Cardiac fibroblast (primary cell): ENCODE measurements around the gene LRGUK.

ENCODE experiments used
- DNase-seq, 2 donors: peaks; one replicate each; pipeline versions ENCODE4 v3.0.0 to v3.0.0-alpha.2; 2010; ENCODE audit warnings: low read depth in 2 of 2
- H3K4me3 ChIP-seq, 2 donors: replicated peaks in 1 of 2; 1 replicate in 1 of 2; 2 replicates in 1 of 2; pipeline ENCODE4 v1.5.1; 2011; ENCODE audit warnings: low read depth in 2 of 2, low read length in 2 of 2, mild to moderate bottlenecking in 2 of 2, moderate library complexity in 1 of 2
- CTCF ChIP-seq: IDR thresholded peaks from one replicate; pipeline ENCODE4 v1.5.1; 2011; ENCODE audit warnings: low read depth, mild to moderate bottlenecking, low read length, inconsistent platforms

Gene LRGUK

DNA sequence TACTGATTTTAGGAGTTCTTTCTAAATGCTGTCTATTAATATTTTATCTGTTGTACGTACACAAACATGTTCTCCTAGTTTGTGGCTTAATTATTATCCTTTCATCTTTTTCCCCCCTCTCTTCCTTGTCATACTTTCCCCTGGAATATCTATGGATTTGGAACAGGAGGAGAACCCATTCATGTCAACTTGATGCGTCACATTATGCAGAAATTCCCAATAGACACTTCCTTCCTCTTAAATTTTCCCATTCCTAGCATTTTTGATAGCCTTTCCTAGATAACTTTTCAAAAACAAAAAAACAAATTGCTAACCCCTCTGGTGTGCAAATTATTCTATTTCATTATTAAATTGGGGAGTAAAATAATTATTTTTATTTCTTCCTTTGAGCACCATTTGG is 153.4 kb downstream of the LRGUK start:
- no peak overlapping the region for H3K4me3 ChIP-seq
- no peak for TF ChIP-seq CTCF
- DNase-seq = no peak

DNA sequence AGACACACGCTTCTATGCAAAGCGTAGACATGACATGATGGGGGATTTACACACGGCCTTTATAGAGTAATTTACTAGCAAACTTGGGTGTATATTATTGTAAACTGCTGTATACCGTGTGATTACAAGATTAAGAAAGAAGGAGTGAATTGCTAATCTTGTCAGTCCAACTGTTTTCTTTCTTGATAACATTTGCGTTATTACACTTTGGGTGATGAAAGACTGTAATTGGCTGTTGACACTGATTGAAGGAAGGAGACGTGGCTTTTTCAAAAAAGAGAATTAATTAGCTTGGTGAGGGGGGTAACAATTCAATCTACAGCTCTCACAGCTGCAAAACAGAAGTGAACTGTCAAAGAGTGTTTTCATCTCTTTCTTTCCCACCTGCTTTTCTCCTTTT is 156.9 kb downstream of the LRGUK start:
- no peak overlapping the region for H3K4me3 ChIP-seq
- DNase-seq = no peak
- no peak for TF ChIP-seq CTCF

DNA sequence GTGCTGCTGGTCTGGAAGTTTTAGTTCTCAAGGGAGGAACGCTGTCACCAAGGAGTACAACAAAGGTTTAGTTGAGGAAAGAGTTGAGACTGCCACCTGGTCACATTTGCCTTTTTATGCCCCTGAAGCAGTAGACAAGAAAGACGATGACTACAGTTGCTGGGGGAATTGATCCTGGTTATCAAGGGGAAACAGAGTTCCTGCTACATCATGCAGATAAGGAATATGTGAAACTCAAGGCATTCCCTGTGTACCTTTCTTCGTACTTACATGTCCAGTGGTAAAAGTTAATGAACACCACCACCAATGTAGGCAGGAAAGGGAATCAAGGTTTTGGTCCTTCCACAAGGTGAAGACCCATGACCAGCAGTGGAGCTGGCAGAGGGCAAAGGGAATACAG is 157.8 kb downstream of the LRGUK start:
- DNase-seq = no peak
- TF ChIP-seq CTCF = no peak

GRCh38 chr7:134287916-134288659 is 160.9 kb downstream of the LRGUK start:
- no peak for TF ChIP-seq CTCF
- no peak overlapping the region for H3K4me3 ChIP-seq
- no peak for DNase-seq

More for the DNA sequence above, 157.8 kb downstream of the LRGUK start:
- no peak overlapping the region for H3K4me3 ChIP-seq

GRCh38 chr7:134289423-134289822 is 162.3 kb downstream of the LRGUK start:
- TF ChIP-seq CTCF = no peak

DNA sequence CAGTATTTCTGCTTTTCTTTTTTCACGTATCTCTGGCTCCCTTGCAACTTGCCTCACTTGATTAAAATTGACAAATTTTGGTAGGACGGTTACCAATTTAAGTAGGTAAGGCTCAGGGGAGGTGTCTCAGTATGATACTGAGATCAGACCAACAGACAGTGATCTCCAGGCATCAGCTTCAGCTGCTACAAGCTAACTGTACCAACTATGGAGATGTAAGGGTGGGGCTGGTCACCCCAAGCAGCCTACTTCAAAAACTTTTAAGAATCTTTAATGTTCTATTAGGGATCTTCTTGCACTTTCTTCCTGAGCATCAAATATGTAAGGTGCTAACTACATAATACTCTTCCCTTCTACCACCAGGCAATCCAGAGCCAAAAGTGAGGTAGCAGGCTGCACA is 162.7 kb downstream of the LRGUK start:
- TF ChIP-seq CTCF = no peak
- DNase-seq = no peak
- H3K4me3 ChIP-seq = no peak overlapping the region

More at GRCh38 chr7:134289423-134289822, 162.3 kb downstream of the LRGUK start:
- no peak for DNase-seq
- H3K4me3 ChIP-seq = no peak overlapping the region

- no peak for TF ChIP-seq CTCF
- peak; percentile 45 to 58 for DNase-seq
- H3K4me3 ChIP-seq = no peak overlapping the region
Measured at GRCh38 chr7:134290286-134290685, 163.1 kb downstream of the LRGUK start.
